SK-N-SH (cell line): ENCODE results near the gene RAPGEF4.

ENCODE experiments used
- CHD2 ChIP-seq: fragments of 150-350 bp; IDR thresholded peaks from 2 replicates; pipeline ENCODE4 v1.6.1; 2018; ENCODE audit warnings: low read length; ENCODE audit not compliant: partially characterized antibody
- CTCF ChIP-seq: fragments of 200-600 bp; sonication (generic); IDR thresholded peaks from 2 replicates; pipeline ENCODE4 v1.6.1; 2017; ENCODE audit warnings: antibody characterized with exemption, mild to moderate bottlenecking, moderate library complexity
- EZH2phosphoT487 ChIP-seq: fragments of 200-600 bp; sonication (generic); IDR thresholded peaks from 2 replicates; pipeline ENCODE4 v1.6.1; 2017; ENCODE audit warnings: low read depth, mixed run types, mild to moderate bottlenecking, antibody characterized with exemption, moderate library complexity, borderline replicate concordance
- GABPA ChIP-seq: IDR thresholded peaks from 2 replicates; pipeline ENCODE4 v1.4.0; 2012; ENCODE audit warnings: low read depth, mild to moderate bottlenecking
- NFIC ChIP-seq: IDR thresholded peaks from 2 replicates; pipeline ENCODE4 v1.4.0; 2012; ENCODE audit warnings: borderline replicate concordance
- POLR2AphosphoS5 ChIP-seq: IDR thresholded peaks from 2 replicates; pipeline ENCODE4 v1.6.1; 2012; ENCODE audit warnings: low read depth, low read length
- SIN3A ChIP-seq: IDR thresholded peaks from 2 replicates; pipeline ENCODE4 v1.6.1; 2012; ENCODE audit warnings: low read depth, mild to moderate bottlenecking, low read length, moderate library complexity, borderline replicate concordance
- TAF1 ChIP-seq: IDR thresholded peaks from 2 replicates; pipeline ENCODE4 v1.6.1; 2012; ENCODE audit warnings: low read depth, mild to moderate bottlenecking, low read length, moderate library complexity, borderline replicate concordance
- YY1 ChIP-seq: IDR thresholded peaks from 2 replicates; pipeline ENCODE4 v1.4.0; 2012; ENCODE audit warnings: low read depth, mild to moderate bottlenecking

- TF ChIP-seq NFIC: no peak
- no peak for TF ChIP-seq CHD2
- no peak for TF ChIP-seq SIN3A
- TF ChIP-seq POLR2AphosphoS5: no peak
- no peak for TF ChIP-seq CTCF
- TF ChIP-seq YY1: no peak
- TF ChIP-seq GABPA: no peak
- TF ChIP-seq TAF1: no peak
- TF ChIP-seq EZH2phosphoT487: no peak
Observed at GRCh38 chr2:172822585-172822984, 86.9 kb downstream of the RAPGEF4 start.
